Measurements from ENCODE around the gene TOR2A.

TOR2A gene

GRCh38 chr9:127753148-127753547, 18.1 kb upstream of the TOR2A start:
- TF ChIP-seq CTCF (IDR thresholded peaks at IDR 0.05; ENCODE audit: low read depth, low read length): no peak
- no peak for DNase-seq (ENCODE audit: low read depth in 2 of 2)
- H3K4me3 ChIP-seq (replicated peaks in 1 of 2; ENCODE audit: low read depth in 2 of 2, low read length in 2 of 2): no peak overlapping the region

- no peak for TF ChIP-seq CTCF (IDR thresholded peaks at IDR 0.05; ENCODE audit: low read depth, low read length)
- H3K4me3 ChIP-seq (replicated peaks in 1 of 2; ENCODE audit: low read depth in 2 of 2, low read length in 2 of 2): no peak overlapping the region
Observed at GRCh38 chr9:127751269-127752054, 16.4 kb upstream of the TOR2A start.

GRCh38 chr9:127749090-127749787, 14.1 kb upstream of the TOR2A start:
- no peak for TF ChIP-seq CTCF (IDR thresholded peaks at IDR 0.05; ENCODE audit: low read depth, low read length)
- H3K4me3 ChIP-seq (replicated peaks in 1 of 2; ENCODE audit: low read depth in 2 of 2, low read length in 2 of 2): no peak overlapping the region
- DNase-seq (ENCODE audit: low read depth in 2 of 2): no peak

More at GRCh38 chr9:127751269-127752054, 16.4 kb upstream of the TOR2A start:
- peak in 1 of 2 donors; percentile 27 for DNase-seq (ENCODE audit: low read depth in 2 of 2)

GRCh38 chr9:127746959-127747569, 12.0 kb upstream of the TOR2A start:
- no peak overlapping the region for H3K4me3 ChIP-seq (replicated peaks in 1 of 2; ENCODE audit: low read depth in 2 of 2, low read length in 2 of 2)
- no peak for DNase-seq (ENCODE audit: low read depth in 2 of 2)
- no peak for TF ChIP-seq CTCF (IDR thresholded peaks at IDR 0.05; ENCODE audit: low read depth, low read length)

- TF ChIP-seq CTCF (IDR thresholded peaks at IDR 0.05; ENCODE audit: low read depth, low read length): no peak
- no peak for DNase-seq (ENCODE audit: low read depth in 2 of 2)
- no peak overlapping the region for H3K4me3 ChIP-seq (replicated peaks in 1 of 2; ENCODE audit: low read depth in 2 of 2, low read length in 2 of 2)
Observed at GRCh38 chr9:127744398-127745110, 9.5 kb upstream of the TOR2A start.

GRCh38 chr9:127742435-127743088, 7.5 kb upstream of the TOR2A start:
- H3K4me3 ChIP-seq (replicated peaks in 1 of 2; ENCODE audit: low read depth in 2 of 2, low read length in 2 of 2): peak overlapping the region in 1 of 2 donors; percentile 17
- TF ChIP-seq CTCF (IDR thresholded peaks at IDR 0.05; ENCODE audit: low read depth, low read length): no peak
- DNase-seq (ENCODE audit: low read depth in 2 of 2): peak in 1 of 2 donors; percentile 23
